Natural killer cell (primary cell): ENCODE measurements around the gene LRCH1. TPM values are rescaled to one million over a fixed set of nuclear protein-coding genes. Genes with fewer than 3 reads are reported as not detected.

Experiments
- ATAC-seq, 3 donors: fragments of 150-1000 bp in 2 of 3; fragments of 200-7000 bp in 1 of 3; cut with Tn5 transposase; 1 replicate in 1 of 3; 2 replicates in 2 of 3; pipeline ENCODE4 v1.10.0; 2021; ENCODE audit warnings: mild to moderate bottlenecking in 2 of 3, moderate library complexity in 2 of 3
- DNase-seq, 2 donors: peaks; one replicate each; pipeline versions ENCODE4 v3.0.0 to v3.0.0-alpha.2; 2013 to 2021; ENCODE audit warnings: mixed read lengths in 1 of 2
- H3K27ac ChIP-seq: one replicate; pipeline ENCODE4 v1.5.1; 2013; ENCODE audit warnings: mild to moderate bottlenecking, low read length
- H3K27me3 ChIP-seq: one replicate; pipeline ENCODE4 v1.6.1; 2013; ENCODE audit warnings: low read length; ENCODE audit not compliant: control insufficient read depth, insufficient read depth
- H3K36me3 ChIP-seq: one replicate; pipeline ENCODE4 v1.6.1; 2013; ENCODE audit warnings: low read length; ENCODE audit not compliant: control insufficient read depth, insufficient read depth
- H3K4me1 ChIP-seq: one replicate; pipeline ENCODE4 v1.6.1; 2013; ENCODE audit warnings: low read length; ENCODE audit not compliant: control insufficient read depth, insufficient read depth
- H3K4me3 ChIP-seq: one replicate; pipeline ENCODE4 v1.5.1; 2013; ENCODE audit warnings: low read length
- H3K9me3 ChIP-seq: one replicate; pipeline ENCODE4 v1.6.1; 2013; ENCODE audit warnings: low read length; ENCODE audit not compliant: control insufficient read depth, insufficient read depth
- H3K27ac Mint-ChIP-seq, 2 donors: one replicate each; pipeline ENCODE4 v1.8.0; 2022; ENCODE audit warnings: mild to moderate bottlenecking in 2 of 2, mixed read lengths in 2 of 2, moderate library complexity in 1 of 2
- H3K27me3 Mint-ChIP-seq, 2 donors: one replicate each; pipeline ENCODE4 v1.8.0; 2022; ENCODE audit warnings: low read depth in 2 of 2, mixed read lengths in 2 of 2
- H3K36me3 Mint-ChIP-seq: one replicate; pipeline ENCODE4 v1.8.0; 2022; ENCODE audit warnings: mixed read lengths
- H3K4me1 Mint-ChIP-seq, 2 donors: one replicate each; pipeline ENCODE4 v1.8.0; 2022; ENCODE audit warnings: mixed read lengths in 2 of 2
- H3K4me3 Mint-ChIP-seq: one replicate; pipeline ENCODE4 v1.8.0; 2022; ENCODE audit warnings: mild to moderate bottlenecking, moderate library complexity, mixed read lengths
- H3K9me3 Mint-ChIP-seq, 2 donors: one replicate each; pipeline ENCODE4 v1.8.0; 2022; ENCODE audit warnings: mixed read lengths in 2 of 2
- CTCF ChIP-seq: fragments of 200-600 bp; IDR thresholded peaks from one replicate; pipeline ENCODE4 v1.8.0; 2022; ENCODE audit warnings: antibody characterized with exemption
- WGBS: methylation state at CpG from one replicate; pipeline ENCODE4 v1.1.7; 2013; ENCODE audit warnings: missing lambda C conversion rate; ENCODE audit not compliant: insufficient coverage; 5-methylcytosine and 5-hydroxymethylcytosine counted together
- intact Hi-C: fragments of 100-400 bp; cut with micrococcal nuclease; formaldehyde crosslinking; loops from one replicate; pipeline ENCODE4 v1.14.2; 2022
- total RNA-seq, 4 donors: library from RNA; stranded (reverse); fragments of 120-200 nt in 1 of 4; gene quantifications; one replicate each; pipeline versions ENCODE4 v1.2.3 to v1.2.4, GENCODE V29; 2013 to 2022

LRCH1 gene
- total RNA-seq, 3 donors from 2014 or later (not counting 1 experiment from before 2014, with no cell fraction given): 23.7 to 32.2 (median 29.6) TPM

DNA sequence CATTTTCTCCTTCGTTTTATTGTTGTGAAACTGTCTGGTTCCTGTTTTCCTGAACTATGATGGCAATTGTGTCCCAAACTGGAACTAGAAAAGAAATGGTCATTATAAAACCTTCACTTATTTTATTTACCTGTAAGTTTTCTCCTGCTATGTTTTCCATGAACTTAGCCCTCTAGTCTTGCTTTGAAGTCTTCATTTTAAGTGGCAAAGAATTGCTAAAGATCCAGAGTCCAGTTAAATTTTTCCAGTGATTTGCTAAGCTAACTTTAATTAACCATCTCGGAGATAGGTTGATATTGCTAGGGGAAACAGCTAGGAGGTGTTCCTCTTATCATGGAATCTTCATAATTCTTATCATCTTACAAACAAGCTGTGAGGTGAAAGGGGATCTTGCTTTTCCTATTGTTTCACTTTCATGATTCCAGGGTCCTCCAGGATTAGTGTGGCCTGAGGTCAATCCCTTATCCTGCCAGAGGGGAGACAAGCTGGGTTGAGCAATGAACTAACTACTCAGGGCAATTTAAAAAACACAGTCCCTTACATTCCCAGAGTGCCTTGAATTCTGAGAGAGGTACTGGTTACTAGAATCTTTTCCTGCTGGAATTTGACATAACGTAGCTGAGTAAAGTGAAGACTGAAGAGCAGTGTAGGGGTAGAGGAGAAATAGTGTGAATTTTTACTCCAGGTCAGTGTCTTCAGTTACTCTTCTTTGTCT lies 131.5 kb downstream of the LRCH1 start:
- Mint-ChIP-seq H3K4me1 (peaks cover 10 to 15% of the 10 kb centered on the region in 2 donors), H3K27me3 (no peaks in the 10 kb centered on the region), H3K4me3 (no peak overlapping the region), H3K27ac (peak overlapping the region in 1 of 2 donors; percentile 49), H3K9me3 (no peaks in the 10 kb centered on the region), H3K36me3 (no peaks in the 10 kb centered on the region)
- no peaks in the 10 kb centered on the region for H3K9me3 ChIP-seq
- ATAC-seq (no peak), DNase-seq (no peak)
- H3K4me3 ChIP-seq: no peak overlapping the region
- H3K27ac ChIP-seq: no peak overlapping the region
- H3K36me3 ChIP-seq: peaks cover 12% of the 10 kb centered on the region
- no peak for TF ChIP-seq CTCF
- no peaks in the 10 kb centered on the region for H3K27me3 ChIP-seq
- H3K4me1 ChIP-seq: peaks cover 12% of the 10 kb centered on the region
- 74% methylated on average over 2 of the region's 3 CpGs for WGBS
- intact Hi-C loops: no loop called here

DNA sequence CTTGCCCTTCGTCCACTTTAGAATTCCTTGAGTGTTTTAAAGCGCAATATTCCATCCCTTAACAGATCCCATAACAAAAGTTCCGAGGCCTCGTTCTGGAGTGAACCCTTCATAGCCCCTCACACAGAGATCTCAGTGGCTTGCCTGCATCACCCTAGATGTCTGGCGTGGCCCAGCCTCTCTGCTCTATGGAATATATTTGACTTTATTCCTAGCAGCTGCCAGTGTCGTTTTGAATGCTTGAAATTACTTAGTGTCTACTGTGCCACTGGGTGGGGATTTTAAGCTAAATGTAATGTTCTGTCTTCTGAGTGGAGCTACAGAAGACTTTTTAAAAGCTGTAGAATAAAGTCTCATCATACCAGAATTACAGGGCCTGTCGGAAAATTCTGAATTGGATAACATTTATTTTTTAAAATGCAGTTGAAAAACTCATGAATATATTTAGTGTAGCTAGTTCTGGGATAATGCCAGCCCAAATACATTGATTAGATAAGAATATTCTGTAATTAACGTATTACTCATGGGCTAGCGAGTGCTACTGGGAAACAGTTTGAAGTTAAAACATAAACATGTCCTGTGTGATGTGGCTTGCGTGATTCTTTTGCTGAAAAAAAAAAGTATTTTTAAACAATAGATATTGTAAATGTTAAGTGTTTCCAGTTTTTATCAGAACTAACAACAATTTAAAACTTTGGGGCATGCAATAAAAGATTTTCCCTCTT lies 132.2 kb downstream of the LRCH1 start:
- Mint-ChIP-seq H3K27ac (no peak overlapping the region), H3K27me3 (no peaks in the 10 kb centered on the region), H3K4me1 (peaks cover 10 to 15% of the 10 kb centered on the region in 2 donors), H3K9me3 (no peaks in the 10 kb centered on the region), H3K4me3 (no peak overlapping the region), H3K36me3 (no peaks in the 10 kb centered on the region)
- no peak for DNase-seq
- Histone ChIP-seq H3K4me1 (peaks cover 5% of the 10 kb centered on the region), H3K27me3 (no peaks in the 10 kb centered on the region), H3K27ac (no peak overlapping the region), H3K36me3 (peaks cover 15% of the 10 kb centered on the region), H3K4me3 (no peak overlapping the region), H3K9me3 (no peaks in the 10 kb centered on the region)
- ATAC-seq: no peak
- TF ChIP-seq CTCF: no peak
- 86% methylated on average over 9 of the region's 10 CpGs for WGBS
- intact Hi-C loops: no loop called here

- peaks cover 15% of the 10 kb centered on the region for H3K36me3 ChIP-seq
- Mint-ChIP-seq H3K4me3 (no peak overlapping the region), H3K27me3 (no peaks in the 10 kb centered on the region), H3K27ac (no peak overlapping the region), H3K9me3 (no peaks in the 10 kb centered on the region), H3K36me3 (no peaks in the 10 kb centered on the region), H3K4me1 (peaks cover 10 to 17% of the 10 kb centered on the region in 2 donors)
- no peak overlapping the region for H3K4me3 ChIP-seq
- no peak overlapping the region for H3K27ac ChIP-seq
- H3K27me3 ChIP-seq: no peaks in the 10 kb centered on the region
- no peaks in the 10 kb centered on the region for H3K9me3 ChIP-seq
- TF ChIP-seq CTCF: no peak
- intact Hi-C loops: no loop called here
- 85% methylated on average over 4 of the region's 4 CpGs for WGBS
- H3K4me1 ChIP-seq: peaks cover 3% of the 10 kb centered on the region
- no peak for ATAC-seq
- no peak for DNase-seq
Measured at GRCh38 chr13:46686171-46686570, 133.2 kb downstream of the LRCH1 start.
